ENCODE results near the gene RETSAT.
"Not testable (repeated sequence)": the region's sequence is repeated elsewhere in the genome, so short reads cannot be mapped to it uniquely, and the experiment has no call there.

The RETSAT gene

GRCh38 chr2:85330839-85331636 lies 23.3 kb downstream of the RETSAT start:
- DNase-seq (ENCODE audit: low read depth), result no peak

GRCh38 chr2:85329701-85330100 lies 24.6 kb downstream of the RETSAT start:
- not testable (repeated sequence) for DNase-seq (ENCODE audit: low read depth)

- no peak for DNase-seq (ENCODE audit: low read depth)
Measured at GRCh38 chr2:85329181-85329651, 25.1 kb downstream of the RETSAT start.

GRCh38 chr2:85327822-85328617 lies 26.3 kb downstream of the RETSAT start, which contains the start of gene TGOLN2:
Gene TGOLN2 (minus strand): TSS chr2:85327989. CDS start chr2:85327962, 27 bp downstream.
- peak; percentile 91 for DNase-seq (ENCODE audit: low read depth)

GRCh38 chr2:85327160-85327821 lies 27.0 kb downstream of the RETSAT start:
- peak; percentile 64 for DNase-seq (ENCODE audit: low read depth)

GRCh38 chr2:85326406-85327159 lies 27.7 kb downstream of the RETSAT start:
- peak; percentile 61 for DNase-seq (ENCODE audit: low read depth)

GRCh38 chr2:85325466-85325811 lies 28.9 kb downstream of the RETSAT start:
- DNase-seq (ENCODE audit: low read depth), result no peak

- peak; percentile 66 for DNase-seq (ENCODE audit: low read depth)
Measured at GRCh38 chr2:85324639-85325465, 29.5 kb downstream of the RETSAT start.

- DNase-seq (ENCODE audit: low read depth), result not testable (repeated sequence)
Measured at GRCh38 chr2:85323988-85324367, 30.4 kb downstream of the RETSAT start.

- DNase-seq (ENCODE audit: low read depth), result no peak
Measured at GRCh38 chr2:85323351-85323987, 30.9 kb downstream of the RETSAT start.

- no peak for DNase-seq (ENCODE audit: low read depth)
Measured at GRCh38 chr2:85319796-85320195, 34.5 kb downstream of the RETSAT start.

GRCh38 chr2:85318222-85319074 lies 35.9 kb downstream of the RETSAT start:
- DNase-seq (ENCODE audit: low read depth), result peak; percentile 89

- not testable (repeated sequence) for DNase-seq (ENCODE audit: low read depth)
Measured at GRCh38 chr2:85315921-85316320, 38.4 kb downstream of the RETSAT start.

GRCh38 chr2:85314884-85315242 lies 39.5 kb downstream of the RETSAT start:
- DNase-seq (ENCODE audit: low read depth), result no peak

GRCh38 chr2:85312404-85312803 lies 41.9 kb downstream of the RETSAT start:
- peak; percentile 73 for DNase-seq (ENCODE audit: low read depth)

GRCh38 chr2:85310330-85310729 lies 44.0 kb downstream of the RETSAT start:
- no peak for DNase-seq (ENCODE audit: low read depth)

GRCh38 chr2:85309699-85310321 lies 44.5 kb downstream of the RETSAT start:
- no peak for DNase-seq (ENCODE audit: low read depth)

GRCh38 chr2:85308896-85309555 lies 45.3 kb downstream of the RETSAT start:
- DNase-seq (ENCODE audit: low read depth), result no peak

Data from iris pigment epithelial cell (primary cell).